Activated naive CD8-positive, alpha-beta T cell treated with anti-CD3 and anti-CD28 coated beads for 36 hours (primary cell): ENCODE measurements around the gene FCRL5. TPM values are rescaled to one million over a fixed set of nuclear protein-coding genes. Genes with fewer than 3 reads are reported as not detected.

Experiments
- DNase-seq: peaks from one replicate; pipeline ENCODE4 v3.0.0; 2021
- H3K27ac Mint-ChIP-seq: one replicate; pipeline ENCODE4 v1.8.0; 2022; ENCODE audit warnings: mild to moderate bottlenecking, moderate library complexity, mixed read lengths
- H3K27me3 Mint-ChIP-seq: one replicate; pipeline ENCODE4 v1.8.0; 2022; ENCODE audit warnings: mild to moderate bottlenecking, mixed read lengths
- H3K36me3 Mint-ChIP-seq: one replicate; pipeline ENCODE4 v1.8.0; 2021; ENCODE audit warnings: mild to moderate bottlenecking, mixed read lengths
- H3K4me1 Mint-ChIP-seq: one replicate; pipeline ENCODE4 v1.8.0; 2021; ENCODE audit warnings: mixed read lengths
- H3K4me3 Mint-ChIP-seq: one replicate; pipeline ENCODE4 v1.8.0; 2022; ENCODE audit warnings: mild to moderate bottlenecking, moderate library complexity, mixed read lengths
- H3K9me3 Mint-ChIP-seq: one replicate; pipeline ENCODE4 v1.8.0; 2022; ENCODE audit warnings: mixed read lengths
- total RNA-seq, 2 experiments: library from RNA; stranded (reverse); gene quantifications; one replicate each; pipeline ENCODE4 v1.2.3, GENCODE V29; 2021

Gene FCRL5
- total RNA-seq, 2 experiments from 2014 or later = 0.31 to 0.32 TPM

- Mint-ChIP-seq H3K27me3 (no peaks in the 10 kb centered on the region), H3K4me3 (no peak overlapping the region), H3K9me3 (no peaks in the 10 kb centered on the region), H3K36me3 (no peaks in the 10 kb centered on the region), H3K4me1 (no peaks in the 10 kb centered on the region), H3K27ac (no peak overlapping the region)
- DNase-seq = no peak
These were observed 66.5 kb downstream of the FCRL5 start for GRCh38 chr1:157485793-157486192.

- H3K4me3 Mint-ChIP-seq = no peak overlapping the region
- peaks cover under 1% of the 10 kb centered on the region for H3K9me3 Mint-ChIP-seq
- H3K27ac Mint-ChIP-seq = no peak overlapping the region
- no peaks in the 10 kb centered on the region for H3K4me1 Mint-ChIP-seq
- H3K36me3 Mint-ChIP-seq = no peaks in the 10 kb centered on the region
- no peaks in the 10 kb centered on the region for H3K27me3 Mint-ChIP-seq
- DNase-seq = no peak
These were observed 67.7 kb downstream of the FCRL5 start for GRCh38 chr1:157484573-157484972.

GRCh38 chr1:157483635-157484034, 68.7 kb downstream of the FCRL5 start:
- Mint-ChIP-seq H3K36me3 (no peaks in the 10 kb centered on the region), H3K4me3 (no peak overlapping the region), H3K27ac (no peak overlapping the region), H3K9me3 (peaks cover 3% of the 10 kb centered on the region), H3K4me1 (no peaks in the 10 kb centered on the region), H3K27me3 (no peaks in the 10 kb centered on the region)
- no peak for DNase-seq

- no peaks in the 10 kb centered on the region for H3K4me1 Mint-ChIP-seq
- no peak overlapping the region for H3K4me3 Mint-ChIP-seq
- H3K27ac Mint-ChIP-seq = no peak overlapping the region
- H3K27me3 Mint-ChIP-seq = peaks cover 4% of the 10 kb centered on the region
- DNase-seq = no peak
- H3K36me3 Mint-ChIP-seq = no peaks in the 10 kb centered on the region
- peaks cover 9% of the 10 kb centered on the region for H3K9me3 Mint-ChIP-seq
These were observed 69.6 kb downstream of the FCRL5 start for GRCh38 chr1:157482717-157483116.

- peaks cover 9% of the 10 kb centered on the region for H3K9me3 Mint-ChIP-seq
- DNase-seq = no peak
- no peaks in the 10 kb centered on the region for H3K36me3 Mint-ChIP-seq
- H3K27ac Mint-ChIP-seq = no peak overlapping the region
- H3K4me1 Mint-ChIP-seq = no peaks in the 10 kb centered on the region
- H3K4me3 Mint-ChIP-seq = no peak overlapping the region
- peaks cover 4% of the 10 kb centered on the region for H3K27me3 Mint-ChIP-seq
These were observed 70.1 kb downstream of the FCRL5 start for GRCh38 chr1:157482174-157482573.

- no peaks in the 10 kb centered on the region for H3K36me3 Mint-ChIP-seq
- no peak overlapping the region for H3K4me3 Mint-ChIP-seq
- no peak for DNase-seq
- peaks cover 8% of the 10 kb centered on the region for H3K27me3 Mint-ChIP-seq
- no peak overlapping the region for H3K27ac Mint-ChIP-seq
- H3K4me1 Mint-ChIP-seq = no peaks in the 10 kb centered on the region
- H3K9me3 Mint-ChIP-seq = peaks cover 18% of the 10 kb centered on the region
These were observed 74.3 kb downstream of the FCRL5 start for GRCh38 chr1:157478030-157478429.

GRCh38 chr1:157477419-157477818, 74.9 kb downstream of the FCRL5 start:
- Mint-ChIP-seq H3K4me3 (no peak overlapping the region), H3K36me3 (no peaks in the 10 kb centered on the region), H3K4me1 (no peaks in the 10 kb centered on the region), H3K27ac (no peak overlapping the region), H3K27me3 (peaks cover 8% of the 10 kb centered on the region), H3K9me3 (peaks cover 18% of the 10 kb centered on the region)
- DNase-seq = no peak

- H3K36me3 Mint-ChIP-seq = no peaks in the 10 kb centered on the region
- peaks cover 11% of the 10 kb centered on the region for H3K9me3 Mint-ChIP-seq
These were observed 79.4 kb downstream of the FCRL5 start for GRCh38 chr1:157472959-157473358.

GRCh38 chr1:157472056-157472701, 80.1 kb downstream of the FCRL5 start:
- H3K27me3 Mint-ChIP-seq = peaks cover 5% of the 10 kb centered on the region
- no peak for DNase-seq
- no peak overlapping the region for H3K27ac Mint-ChIP-seq
- peaks cover 8% of the 10 kb centered on the region for H3K9me3 Mint-ChIP-seq
- no peaks in the 10 kb centered on the region for H3K4me1 Mint-ChIP-seq
- no peaks in the 10 kb centered on the region for H3K36me3 Mint-ChIP-seq
- no peak overlapping the region for H3K4me3 Mint-ChIP-seq

More at GRCh38 chr1:157472959-157473358, 79.4 kb downstream of the FCRL5 start:
- no peak overlapping the region for H3K4me3 Mint-ChIP-seq
- H3K27ac Mint-ChIP-seq = no peak overlapping the region
- no peak for DNase-seq
- H3K4me1 Mint-ChIP-seq = no peaks in the 10 kb centered on the region
- peaks cover 5% of the 10 kb centered on the region for H3K27me3 Mint-ChIP-seq

- Mint-ChIP-seq H3K36me3 (no peaks in the 10 kb centered on the region), H3K9me3 (peaks cover 6% of the 10 kb centered on the region), H3K27me3 (peaks cover 5% of the 10 kb centered on the region), H3K4me3 (no peak overlapping the region), H3K4me1 (no peaks in the 10 kb centered on the region), H3K27ac (no peak overlapping the region)
- DNase-seq = no peak
These were observed 80.8 kb downstream of the FCRL5 start for GRCh38 chr1:157471531-157471930.

GRCh38 chr1:157469752-157470675, 82.3 kb downstream of the FCRL5 start:
- DNase-seq = no peak
- Mint-ChIP-seq H3K9me3 (no peaks in the 10 kb centered on the region), H3K27me3 (no peaks in the 10 kb centered on the region), H3K4me3 (no peak overlapping the region), H3K27ac (no peak overlapping the region), H3K36me3 (no peaks in the 10 kb centered on the region), H3K4me1 (no peaks in the 10 kb centered on the region)

GRCh38 chr1:157469300-157469699, 83.0 kb downstream of the FCRL5 start:
- H3K27me3 Mint-ChIP-seq = no peaks in the 10 kb centered on the region
- H3K36me3 Mint-ChIP-seq = no peaks in the 10 kb centered on the region
- H3K4me3 Mint-ChIP-seq = no peak overlapping the region
- H3K27ac Mint-ChIP-seq = no peak overlapping the region
- H3K4me1 Mint-ChIP-seq = no peaks in the 10 kb centered on the region
- no peak for DNase-seq
- no peaks in the 10 kb centered on the region for H3K9me3 Mint-ChIP-seq

GRCh38 chr1:157466011-157466410, 86.3 kb downstream of the FCRL5 start:
- H3K4me3 Mint-ChIP-seq = no peak overlapping the region
- H3K36me3 Mint-ChIP-seq = no peaks in the 10 kb centered on the region
- DNase-seq = no peak
- H3K9me3 Mint-ChIP-seq = no peaks in the 10 kb centered on the region
- H3K27me3 Mint-ChIP-seq = no peaks in the 10 kb centered on the region
- no peaks in the 10 kb centered on the region for H3K4me1 Mint-ChIP-seq
- no peak overlapping the region for H3K27ac Mint-ChIP-seq
